ENCODE data around the gene OXCT1.
"Not testable (repeated sequence)": the region's sequence is repeated elsewhere in the genome, so short reads cannot be mapped to it uniquely, and the experiment has no call there.

The OXCT1 gene

DNA sequence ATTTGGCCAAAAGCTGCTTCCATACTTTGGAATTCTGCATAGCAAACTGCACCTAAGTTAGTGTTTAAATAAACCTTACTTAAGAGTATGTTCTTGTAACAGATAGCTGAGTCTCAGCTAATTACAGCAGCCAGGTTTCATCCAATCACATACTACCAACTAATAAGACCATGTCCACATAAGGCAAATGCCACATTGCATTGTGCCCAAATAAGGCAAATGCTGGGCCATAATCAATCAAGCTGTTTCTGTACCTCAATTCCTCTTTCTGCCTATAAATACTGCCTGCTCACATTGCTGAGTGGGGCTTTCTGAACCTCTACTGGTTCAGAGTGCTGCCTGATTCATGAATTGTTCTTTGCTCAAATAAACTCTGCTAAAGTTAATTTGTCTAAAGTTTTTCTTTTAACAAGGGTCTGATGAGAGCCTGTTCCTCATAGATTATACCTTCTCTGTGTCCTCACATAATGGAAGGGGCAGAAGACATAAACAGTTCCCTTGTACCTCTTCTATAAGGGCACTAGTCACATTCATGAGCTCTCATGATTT is 4.4 kb upstream of the OXCT1 start:
- DNase-seq (ENCODE audit: low read depth in 2 of 2), result no peak

DNA sequence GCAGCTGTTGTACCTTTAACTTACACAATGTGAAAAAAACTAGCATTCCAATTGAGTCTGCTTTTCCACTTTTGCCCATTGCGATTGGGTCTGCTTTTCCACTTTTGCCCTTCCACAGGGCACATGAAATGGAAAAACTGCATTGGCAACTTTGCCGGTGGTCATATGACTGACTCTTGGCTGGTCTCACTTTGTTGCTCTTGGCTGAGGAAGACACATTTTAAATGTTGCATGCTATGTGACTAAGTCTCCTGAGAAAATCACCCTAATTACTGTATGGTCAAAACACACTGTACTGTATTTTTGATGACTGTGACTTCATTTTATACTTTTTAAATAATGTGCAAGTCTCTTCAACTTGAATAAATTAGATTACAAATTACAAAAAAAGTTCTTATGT is 1.6 kb upstream of the OXCT1 start:
- DNase-seq (ENCODE audit: low read depth in 2 of 2), result no peak

DNA sequence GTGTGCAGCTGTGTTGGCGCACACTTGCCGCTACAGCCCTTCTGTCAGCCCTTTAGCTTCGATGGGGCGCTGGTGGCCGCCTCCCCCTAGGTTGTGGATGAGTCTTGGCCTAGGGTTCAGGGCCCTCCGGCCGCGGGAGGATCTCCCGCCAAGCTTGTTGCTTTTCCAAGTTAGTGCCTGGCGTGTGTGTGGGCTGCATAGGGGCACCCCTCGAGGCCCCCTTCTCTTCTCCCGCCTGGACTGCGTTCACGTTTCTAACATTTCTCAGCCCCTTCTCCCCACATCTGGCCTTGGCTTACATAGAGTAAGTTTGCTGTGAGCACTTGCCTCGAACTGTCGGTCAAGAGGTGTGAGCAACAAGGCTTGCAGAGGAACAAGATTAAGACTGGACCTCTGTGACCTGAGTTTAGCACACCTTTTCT is 413 bp upstream of the OXCT1 start:
- DNase-seq (ENCODE audit: low read depth in 2 of 2), result no peak

DNA sequence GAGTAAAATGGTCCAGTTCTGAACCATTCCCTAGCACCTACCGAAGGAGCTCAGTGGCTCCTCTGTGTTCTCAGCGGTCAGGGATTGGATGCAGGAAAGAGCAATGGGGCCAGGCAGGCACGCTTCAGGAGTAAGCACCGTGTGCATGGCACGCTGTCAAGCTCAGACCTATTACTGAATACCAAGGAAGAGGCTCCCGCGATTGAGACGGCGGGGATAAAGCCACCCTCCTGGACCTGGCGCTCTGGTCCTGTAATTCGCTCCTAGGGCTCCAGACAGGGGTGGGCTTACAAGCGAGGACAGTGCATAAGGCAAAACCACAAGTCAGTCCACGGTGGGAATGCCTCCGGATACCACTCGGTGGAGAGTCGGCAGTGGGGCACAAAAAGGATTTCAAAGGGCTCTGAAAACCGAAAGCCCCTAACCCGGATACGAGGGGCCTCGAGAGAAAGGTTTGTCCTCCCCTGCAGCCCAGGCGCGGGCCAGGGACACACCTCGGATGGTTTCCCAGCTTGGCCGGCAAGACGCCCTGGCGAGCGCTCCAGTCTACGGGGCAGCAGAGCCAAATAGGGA is 988 bp downstream of the OXCT1 start:
- DNase-seq (ENCODE audit: low read depth in 2 of 2), result no peak

DNA sequence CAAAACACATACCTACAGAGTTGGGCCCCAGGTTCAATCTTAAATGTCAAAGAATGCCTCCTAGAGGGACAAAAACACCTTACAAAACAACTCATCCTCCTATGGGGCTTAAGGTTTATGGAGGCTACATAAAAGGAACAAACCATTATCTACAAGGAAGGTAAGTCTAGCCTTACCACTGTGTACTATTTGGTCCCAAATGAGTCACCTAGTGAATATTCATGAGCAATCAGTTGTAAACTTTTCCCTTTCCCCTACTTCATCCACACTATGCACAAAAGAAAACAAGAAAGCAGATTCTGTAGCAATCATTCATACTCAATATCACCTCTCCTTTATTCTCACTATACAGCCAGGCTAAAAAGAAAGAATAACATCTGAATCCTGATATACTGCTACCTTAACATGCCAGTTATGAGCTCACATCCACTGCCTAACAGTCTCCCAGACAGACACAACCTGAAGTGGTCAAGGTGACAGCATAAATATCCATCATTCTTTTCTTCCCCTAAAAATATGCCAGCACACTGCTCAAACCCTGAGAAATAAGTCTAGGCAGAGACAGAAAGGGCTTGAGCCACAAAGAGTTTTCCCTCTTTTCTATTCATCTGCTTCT is 6.2 kb downstream of the OXCT1 start:
- DNase-seq (ENCODE audit: low read depth in 2 of 2), result no peak

DNA sequence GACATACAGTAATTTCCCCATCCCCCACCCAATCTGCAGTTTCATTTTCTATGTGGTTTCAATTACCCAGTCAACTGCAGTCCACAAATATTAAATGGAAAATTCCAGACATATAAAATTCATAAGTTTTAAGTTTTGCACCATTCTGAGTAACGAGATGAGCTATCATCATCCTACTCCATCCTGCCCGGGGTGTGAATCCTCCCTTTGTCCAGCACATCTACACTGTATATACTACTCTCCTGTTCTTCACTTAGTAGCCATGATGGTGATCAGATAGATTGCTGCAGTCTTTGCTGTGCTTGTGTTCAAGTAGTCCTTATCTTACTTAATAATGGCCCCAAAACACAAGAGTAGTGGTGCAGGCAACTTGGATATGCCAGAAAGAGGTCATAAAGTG is 11.3 kb downstream of the OXCT1 start:
- DNase-seq (ENCODE audit: low read depth in 2 of 2), result no peak

DNA sequence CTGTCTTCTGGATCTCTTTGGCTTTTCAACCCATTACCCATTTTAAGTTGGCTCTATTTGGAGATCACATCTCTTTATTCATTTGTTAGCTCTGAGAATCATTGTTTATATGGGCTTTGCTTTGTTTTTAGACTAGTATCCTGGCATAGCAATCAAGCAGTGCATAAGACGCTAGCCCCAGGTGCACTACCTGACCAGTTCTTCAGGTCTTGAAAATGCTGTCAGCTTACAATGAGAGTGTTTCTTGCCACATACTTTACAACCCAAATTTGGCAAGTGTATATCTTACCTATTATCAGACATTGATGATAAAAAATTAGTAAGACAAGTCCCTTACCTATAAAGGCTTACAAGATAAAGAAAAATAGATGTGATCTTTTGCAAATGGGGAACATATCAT is 12.2 kb downstream of the OXCT1 start:
- DNase-seq (ENCODE audit: low read depth in 2 of 2), result no peak

GRCh38 chr5:41856644-41857491 is 13.4 kb downstream of the OXCT1 start:
- DNase-seq (ENCODE audit: low read depth in 2 of 2), result no peak

DNA sequence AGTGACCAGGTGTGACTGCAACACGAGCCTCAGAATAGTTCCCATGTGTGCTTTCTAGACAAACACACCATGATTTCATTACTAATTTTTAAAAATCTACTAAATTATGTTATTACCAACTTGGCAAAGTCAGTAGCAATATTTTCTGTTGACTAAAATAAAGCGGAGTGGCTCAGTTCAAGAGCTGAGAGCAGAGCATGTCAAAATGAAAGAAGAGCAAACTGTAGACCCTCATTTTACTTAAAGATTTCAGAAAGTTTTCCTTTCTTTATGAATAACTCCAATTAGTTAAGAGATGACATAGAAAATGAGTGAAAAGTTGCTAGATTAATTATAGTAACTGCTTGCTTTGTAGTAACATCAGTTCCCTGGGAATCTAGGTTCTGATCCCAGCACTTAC is 17.9 kb downstream of the OXCT1 start:
- DNase-seq (ENCODE audit: low read depth in 2 of 2), result no peak

DNA sequence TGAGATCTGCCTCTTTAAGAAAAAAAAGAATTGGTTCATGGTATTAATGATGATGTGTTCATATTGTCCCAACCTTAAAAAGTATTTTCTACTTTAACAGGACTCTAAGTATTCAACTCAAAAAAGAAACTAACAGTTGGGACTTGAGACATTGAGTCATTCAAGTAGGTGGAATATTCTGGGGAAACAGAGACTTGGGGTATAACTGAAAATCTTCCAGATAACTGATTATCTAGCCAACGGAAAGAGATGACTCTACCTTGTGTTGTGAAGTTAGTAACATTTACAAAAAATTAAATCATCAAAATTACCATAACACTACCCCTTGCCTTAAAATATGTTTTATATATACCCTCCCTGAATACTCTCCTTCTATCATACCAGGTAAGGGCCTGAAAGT is 19.1 kb downstream of the OXCT1 start:
- no peak for DNase-seq (ENCODE audit: low read depth in 2 of 2)

DNA sequence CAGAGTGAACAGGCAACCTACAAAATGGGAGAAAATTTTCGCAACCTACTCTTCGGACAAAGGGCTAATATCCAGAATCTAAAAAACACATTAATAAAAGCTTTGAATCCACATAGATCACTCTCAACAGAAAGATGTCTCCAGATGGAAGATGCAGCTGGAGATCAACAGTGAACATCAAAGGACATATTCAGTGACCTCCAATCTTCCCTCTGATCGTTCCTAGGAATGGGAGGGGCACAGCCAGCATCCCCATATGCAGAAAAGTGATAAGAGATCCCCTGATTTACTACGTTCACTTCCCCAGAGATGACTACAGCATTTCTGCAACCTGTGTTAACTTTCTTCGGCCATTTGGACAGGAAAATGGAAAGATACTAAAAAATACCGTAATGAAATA is 21.2 kb downstream of the OXCT1 start:
- DNase-seq (ENCODE audit: low read depth in 2 of 2), result no peak

DNA sequence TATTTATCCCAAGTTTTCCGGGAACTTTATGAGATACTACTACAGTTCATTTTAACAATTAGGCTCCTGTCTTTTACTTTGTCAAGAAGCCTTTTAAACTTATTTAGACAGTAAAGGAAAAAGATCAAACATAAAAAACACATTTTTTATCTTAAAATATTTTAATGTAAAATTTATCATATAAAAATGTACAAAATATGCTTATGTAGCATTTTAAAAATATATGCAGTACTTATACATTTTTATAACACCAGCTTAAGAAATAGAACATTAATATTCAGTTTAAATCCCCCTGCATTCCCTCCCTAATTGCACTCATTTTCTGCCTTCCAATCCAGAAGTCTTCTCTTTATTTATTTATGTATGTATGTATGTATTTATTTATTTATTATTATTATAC is 24.5 kb downstream of the OXCT1 start:
- not testable (repeated sequence) for DNase-seq (ENCODE audit: low read depth in 2 of 2)

GRCh38 chr5:41844502-41844901 is 25.7 kb downstream of the OXCT1 start:
- DNase-seq (ENCODE audit: low read depth in 2 of 2), result no peak

- no peak for DNase-seq (ENCODE audit: low read depth in 2 of 2)
Measured at GRCh38 chr5:41843456-41844370, 26.5 kb downstream of the OXCT1 start.

GRCh38 chr5:41842777-41843176 is 27.4 kb downstream of the OXCT1 start:
- DNase-seq (ENCODE audit: low read depth in 2 of 2), result no peak

DNA sequence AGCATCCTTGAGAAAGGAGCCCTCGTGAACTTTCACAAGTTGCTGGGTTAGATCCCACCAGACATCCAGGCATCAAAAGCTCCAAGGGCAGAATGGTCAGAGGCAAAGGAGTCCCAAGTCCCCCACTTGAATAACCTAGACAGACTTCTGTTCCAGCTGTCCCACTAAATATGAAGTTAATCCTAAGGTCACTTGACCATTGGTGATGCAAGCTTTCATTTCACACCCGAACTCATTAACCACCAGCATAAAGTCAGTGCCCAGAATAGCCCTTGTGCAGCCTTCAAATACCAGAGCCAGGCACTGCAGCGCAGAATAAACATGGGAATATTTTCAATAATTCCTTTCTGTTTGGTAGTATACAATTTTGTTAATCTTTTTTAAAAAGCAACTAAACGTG is 28.9 kb downstream of the OXCT1 start:
- no peak for DNase-seq (ENCODE audit: low read depth in 2 of 2)

- DNase-seq (ENCODE audit: low read depth in 2 of 2), result no peak
Measured at GRCh38 chr5:41840251-41840650, 30.0 kb downstream of the OXCT1 start.

GRCh38 chr5:41837793-41838192 is 32.4 kb downstream of the OXCT1 start:
- no peak for DNase-seq (ENCODE audit: low read depth in 2 of 2)

- no peak for DNase-seq (ENCODE audit: low read depth in 2 of 2)
Measured at GRCh38 chr5:41835645-41836044, 34.6 kb downstream of the OXCT1 start.

- DNase-seq (ENCODE audit: low read depth in 2 of 2), result no peak
Measured at GRCh38 chr5:41834506-41834905, 35.7 kb downstream of the OXCT1 start.

GRCh38 chr5:41832430-41832829 is 37.8 kb downstream of the OXCT1 start:
- DNase-seq (ENCODE audit: low read depth in 2 of 2), result no peak

DNA sequence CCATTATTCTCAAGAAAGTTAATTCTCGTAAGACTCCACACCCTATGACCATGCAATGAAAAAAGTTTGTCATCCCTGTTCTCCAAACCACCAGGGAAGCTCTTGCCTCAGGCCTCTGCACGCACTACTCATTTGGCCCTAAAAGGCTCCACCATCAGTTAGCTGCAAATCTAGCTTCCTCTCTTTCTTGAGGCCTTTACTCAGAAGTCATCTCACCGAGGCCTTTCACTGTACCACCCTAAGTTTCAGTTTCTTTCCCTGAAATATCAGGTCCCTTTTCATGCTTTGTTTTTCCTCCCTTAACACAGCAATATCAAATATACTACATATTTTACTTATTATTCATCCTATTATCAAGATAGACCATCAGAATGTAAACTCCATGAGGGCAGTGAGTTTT is 39.1 kb downstream of the OXCT1 start:
- DNase-seq (ENCODE audit: low read depth in 2 of 2), result no peak
